Activated CD4-positive, alpha-beta T cell treated with anti-CD3 and anti-CD28 coated beads for 48 hours (primary cell): Measurements from ENCODE around the gene DPF1.
"Not testable (repeated sequence)": the region's sequence is repeated elsewhere in the genome, so short reads cannot be mapped to it uniquely, and the experiment has no call there.

Experiments used
- DNase-seq: peaks from one replicate; pipeline ENCODE4 v3.0.0-alpha.2; 2020

DPF1 gene

GRCh38 chr19:38250428-38250820 is 26.4 kb upstream of the DPF1 start:
- no peak for DNase-seq

- no peak for DNase-seq
Observed at GRCh38 chr19:38248421-38248820, 24.4 kb upstream of the DPF1 start.

GRCh38 chr19:38247734-38248268 is 23.8 kb upstream of the DPF1 start:
- DNase-seq, result no peak

GRCh38 chr19:38247126-38247525 is 23.1 kb upstream of the DPF1 start:
- DNase-seq, result no peak

DNA sequence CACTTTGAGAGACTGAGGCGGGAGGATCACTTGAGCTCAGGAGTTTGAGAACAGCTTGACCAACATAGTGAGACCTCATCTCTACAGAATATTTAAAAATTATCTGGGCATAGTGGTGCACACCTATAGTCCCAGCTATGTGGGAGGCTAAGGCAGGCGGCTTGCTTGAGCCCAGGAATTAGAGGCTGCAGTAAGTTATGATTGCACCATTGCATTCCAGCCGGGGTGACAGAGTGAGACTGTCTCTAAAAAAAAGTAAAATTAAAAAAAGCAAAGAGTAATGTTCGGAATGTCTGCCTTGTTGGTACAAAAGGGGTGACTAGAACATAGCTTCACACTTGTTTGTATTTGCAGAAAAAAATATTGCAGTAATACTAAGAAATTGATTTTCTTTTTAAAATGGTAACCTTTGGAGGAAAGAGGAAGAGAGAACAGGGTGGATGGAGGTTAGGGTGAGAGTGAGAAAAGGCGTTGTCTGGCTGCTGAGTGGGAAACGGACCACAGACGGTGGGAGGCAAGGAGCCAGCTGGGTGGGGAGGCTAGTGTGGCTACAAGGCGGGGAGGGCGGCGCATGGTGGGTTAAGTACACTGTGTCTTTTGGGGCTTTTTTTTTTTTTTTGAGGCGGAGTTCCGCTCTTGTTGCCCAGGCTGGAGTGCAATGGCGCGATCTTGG is 21.9 kb upstream of the DPF1 start:
- no peak for DNase-seq

DNA sequence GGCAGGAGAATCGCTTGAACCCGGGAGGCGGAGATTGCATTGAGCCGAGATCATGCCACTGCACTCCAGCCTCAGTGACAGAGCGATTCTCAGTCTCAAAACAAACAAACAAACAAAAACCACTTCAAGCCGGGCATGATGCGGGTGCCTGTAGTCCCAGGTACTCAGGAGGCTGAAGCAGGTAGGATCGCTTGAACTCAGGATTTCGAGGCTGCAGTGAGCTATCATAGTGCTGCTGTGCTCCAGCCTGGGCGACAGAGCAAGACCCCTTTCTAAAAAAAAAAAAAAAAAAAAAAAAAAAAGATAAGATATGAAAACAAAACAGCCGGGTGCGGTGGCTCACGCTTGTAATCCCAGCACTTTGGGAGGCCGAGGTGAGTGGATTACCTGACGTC is 19.3 kb upstream of the DPF1 start:
- DNase-seq, result no peak

DNA sequence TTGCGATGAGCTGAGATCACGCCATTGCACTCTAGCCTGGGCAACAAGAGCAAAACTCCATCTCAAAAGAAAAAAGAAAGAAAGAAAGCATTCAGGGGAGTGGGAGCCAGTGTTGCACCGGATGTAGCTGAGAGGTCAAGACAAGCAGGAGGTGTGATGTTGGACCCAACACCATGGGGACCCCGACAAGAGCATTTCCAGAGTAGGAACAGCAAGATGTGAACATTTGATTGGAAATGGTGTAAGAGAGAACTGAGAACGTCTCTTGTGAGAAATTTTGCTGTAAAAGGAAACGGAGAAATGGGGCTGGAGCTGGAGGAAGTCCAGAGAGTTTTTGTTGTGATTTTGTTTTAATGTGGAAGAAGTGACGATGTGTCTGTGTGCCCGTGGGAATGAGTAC is 15.8 kb upstream of the DPF1 start:
- DNase-seq, result no peak

DNA sequence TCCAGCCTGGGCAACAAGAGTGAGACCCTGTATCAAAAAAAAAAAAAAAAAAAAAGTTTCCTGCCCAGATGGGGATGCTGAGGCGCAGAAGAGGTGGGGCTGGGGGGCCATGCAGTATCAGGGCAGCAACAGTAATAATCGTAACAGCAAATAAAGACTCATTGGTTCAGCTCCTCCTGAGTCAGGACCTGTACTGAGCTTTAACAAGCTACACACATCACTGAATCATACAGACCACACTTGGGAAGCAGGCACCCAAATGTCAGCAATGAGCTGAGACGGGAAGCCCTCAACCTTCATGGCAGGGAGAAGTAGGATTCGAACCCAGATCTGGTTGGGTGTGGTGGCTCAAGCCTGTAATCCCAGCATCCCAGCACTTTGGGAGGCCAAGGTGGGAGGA is 10.6 kb upstream of the DPF1 start:
- DNase-seq, result no peak

DNA sequence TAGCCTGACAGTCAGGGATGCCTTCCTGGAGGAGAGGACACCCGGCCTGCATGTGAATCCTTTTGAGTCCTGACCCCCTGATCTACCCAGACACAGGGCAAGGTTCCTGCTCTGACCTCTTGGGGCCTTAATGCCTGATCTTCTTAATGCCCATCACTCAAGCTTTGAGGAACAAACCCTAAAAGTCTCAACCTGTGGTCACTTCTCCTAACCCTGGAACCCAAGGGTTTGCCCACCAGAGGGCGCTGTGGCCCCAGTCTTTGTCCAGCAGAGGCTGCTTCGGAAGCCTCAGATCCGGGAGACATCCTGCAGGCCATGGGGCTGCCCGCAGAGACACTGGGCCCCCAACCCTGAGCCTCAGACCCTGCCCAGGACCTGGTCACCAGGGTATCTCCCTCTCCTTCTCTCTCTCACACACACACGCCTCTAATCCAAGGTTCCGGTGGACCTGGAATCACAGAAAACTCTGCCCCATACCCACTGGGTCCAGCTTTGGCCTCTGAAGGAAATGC is 9.8 kb upstream of the DPF1 start:
- DNase-seq, result peak; percentile 92

- no peak for DNase-seq
Observed at GRCh38 chr19:38231918-38232317, 7.9 kb upstream of the DPF1 start.

GRCh38 chr19:38230506-38231133 is 6.6 kb upstream of the DPF1 start:
- not testable (repeated sequence) for DNase-seq

GRCh38 chr19:38229585-38230073 is 5.6 kb upstream of the DPF1 start:
- peak; percentile 84 for DNase-seq

DNA sequence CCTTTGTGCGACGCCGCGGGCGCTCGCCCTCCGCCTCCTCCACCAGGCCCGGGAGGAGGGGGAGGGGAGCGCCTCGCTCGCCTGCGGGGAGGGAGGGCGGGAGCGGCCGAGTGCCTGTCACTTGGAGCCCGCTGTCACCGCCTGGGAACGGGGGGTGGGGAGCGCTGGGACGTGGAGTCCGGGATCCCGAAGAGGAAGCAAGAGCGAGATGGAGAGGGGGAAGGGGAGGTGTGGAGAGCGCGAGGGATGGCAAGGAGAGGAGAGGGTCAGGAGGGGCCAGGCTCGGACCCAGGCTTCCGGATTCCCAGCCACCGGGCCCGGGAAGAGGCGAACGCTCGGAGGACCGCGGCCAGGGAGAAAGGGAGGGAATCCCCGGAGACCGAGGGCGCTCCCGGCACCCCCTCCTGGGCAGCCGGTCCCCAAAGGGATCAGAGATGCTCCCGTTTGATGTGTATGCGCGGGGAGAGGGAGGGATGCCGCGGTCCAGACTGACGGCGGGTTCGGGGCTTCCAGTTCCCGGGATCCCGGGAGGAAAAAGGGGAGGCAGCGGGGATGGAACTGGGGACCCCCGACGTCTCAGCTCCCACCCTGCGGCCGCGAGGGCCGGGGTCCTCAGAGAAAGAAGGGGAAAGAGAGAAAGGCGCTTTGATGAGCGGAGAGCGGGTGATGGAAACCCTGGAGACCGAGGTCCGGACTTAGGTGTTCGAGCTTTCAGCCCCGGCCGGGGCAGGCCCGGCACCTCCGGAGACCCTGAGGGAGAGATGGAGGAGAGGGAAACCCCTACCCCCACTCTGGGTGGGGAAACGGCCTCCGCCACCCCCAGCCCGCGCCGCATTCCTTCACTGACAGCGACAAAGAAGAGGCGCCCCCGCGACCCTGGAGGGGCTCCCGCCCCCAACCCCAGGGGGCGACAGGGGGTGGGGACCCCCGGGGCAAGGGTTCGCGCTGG is 4.7 kb upstream of the DPF1 start:
- no peak for DNase-seq

GRCh38 chr19:38228005-38228377 is 4.0 kb upstream of the DPF1 start:
- no peak for DNase-seq

DNA sequence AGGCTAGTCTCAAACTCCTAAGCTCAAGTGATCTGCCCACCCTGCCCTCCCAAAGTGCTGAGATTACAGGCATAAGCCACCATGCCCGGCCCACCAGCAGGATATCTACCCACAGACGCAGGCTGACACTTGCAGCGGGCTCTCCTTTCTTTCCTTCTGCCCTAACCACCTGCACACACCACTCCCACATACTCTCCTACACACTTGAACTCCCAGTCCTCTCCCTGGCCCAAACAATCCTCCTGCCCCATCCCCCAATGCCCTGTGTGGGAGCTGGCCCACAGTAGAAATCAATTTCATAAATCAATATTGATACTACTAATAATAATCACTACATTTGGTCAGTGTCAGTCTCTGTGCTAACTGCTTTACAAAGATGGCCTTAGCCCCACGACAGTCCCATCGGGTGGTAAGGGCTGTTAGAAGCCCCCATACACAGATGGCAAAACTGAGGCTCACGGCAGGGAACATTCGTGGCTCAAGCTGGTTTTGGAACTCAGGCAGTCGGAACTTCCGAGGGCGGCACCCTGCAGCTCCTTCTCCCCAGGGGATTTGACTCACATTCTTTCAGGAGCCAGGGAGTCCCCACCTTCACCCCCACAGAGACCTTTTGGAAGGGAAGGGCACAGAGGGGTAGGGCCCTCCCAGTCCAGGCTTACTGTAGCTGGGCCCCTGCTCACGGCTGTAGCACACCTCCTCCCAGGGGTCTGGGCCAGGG is 3.4 kb upstream of the DPF1 start:
- DNase-seq, result no peak

DNA sequence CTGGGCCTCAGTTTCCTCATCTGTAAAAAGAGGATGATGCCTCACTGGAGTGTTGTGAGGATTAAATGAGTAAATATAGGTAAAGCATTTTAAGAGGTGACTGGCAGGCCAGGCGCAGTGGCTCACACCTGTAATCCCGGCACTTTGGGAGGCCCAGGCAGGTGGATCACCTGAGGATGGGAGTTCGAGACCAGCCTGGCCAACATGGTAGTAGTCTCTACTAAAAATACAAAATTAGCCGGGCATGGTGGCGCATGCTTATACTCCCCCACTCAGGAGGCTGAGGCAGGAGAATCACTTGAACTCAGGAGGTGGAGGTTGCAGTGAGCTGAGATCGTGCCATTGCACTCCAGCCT is 819 bp upstream of the DPF1 start:
- not testable (repeated sequence) for DNase-seq

- no peak for DNase-seq
Observed at GRCh38 chr19:38223617-38224013, 407 bp downstream of the DPF1 start.

DNA sequence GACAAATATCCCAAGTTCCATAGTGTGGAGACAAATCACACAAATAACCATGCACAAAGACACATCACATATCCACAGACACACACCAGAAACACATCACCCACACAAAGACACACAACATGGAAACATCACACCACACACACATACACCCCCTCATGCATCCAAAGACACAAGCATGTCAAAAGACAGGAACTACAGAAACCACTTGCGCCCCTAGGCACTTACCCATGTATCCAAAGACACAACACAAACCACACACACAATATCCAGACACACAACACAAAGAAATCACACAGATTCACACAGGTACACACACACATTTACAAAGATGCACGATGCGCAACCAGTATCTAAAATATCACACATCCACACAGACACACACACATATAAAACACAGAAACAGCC is 901 bp downstream of the DPF1 start:
- no peak for DNase-seq

- DNase-seq, result no peak
Observed at GRCh38 chr19:38221919-38222830, 1.8 kb downstream of the DPF1 start.

- no peak for DNase-seq
Observed at GRCh38 chr19:38221421-38221820, 2.6 kb downstream of the DPF1 start.

DNA sequence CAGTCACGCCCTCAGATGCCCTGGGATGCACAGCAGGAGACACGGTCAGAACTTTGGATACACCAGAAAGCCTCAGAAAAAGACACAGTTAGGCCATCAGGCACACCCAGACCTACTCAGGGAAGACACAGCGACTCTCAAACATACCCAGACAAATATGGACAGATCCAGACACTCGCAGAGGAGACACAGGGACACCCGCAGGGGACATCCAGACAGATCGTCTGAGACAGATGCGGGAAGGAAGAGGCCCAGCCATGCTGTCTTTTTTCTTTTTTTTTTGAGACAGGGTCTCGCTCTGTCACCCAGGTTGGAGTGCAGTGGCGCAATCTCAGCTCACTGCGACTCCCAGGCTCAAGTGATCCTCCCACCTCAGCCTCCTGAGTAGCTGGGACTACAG is 4.8 kb downstream of the DPF1 start:
- no peak for DNase-seq

DNA sequence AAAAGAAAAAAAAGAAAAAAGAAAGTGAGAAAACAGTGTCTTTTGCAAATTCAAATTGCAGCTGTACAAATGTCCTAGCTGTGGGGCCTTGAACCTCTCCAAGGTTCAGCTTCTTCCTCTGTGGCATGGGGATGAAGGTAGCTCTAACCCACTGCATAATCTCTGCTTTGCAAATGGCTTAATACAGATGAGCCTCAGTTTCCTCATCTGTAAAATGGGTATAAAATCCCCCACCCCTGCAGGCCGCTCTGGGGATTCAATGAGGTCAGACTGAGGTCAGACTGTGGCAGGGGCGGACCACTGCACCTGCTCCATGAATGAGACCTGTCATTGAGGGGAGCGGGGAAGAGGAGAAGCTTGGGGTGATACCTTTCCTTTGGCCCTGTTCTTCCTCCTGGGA is 5.8 kb downstream of the DPF1 start:
- no peak for DNase-seq
